Breast epithelium (tissue), 4 donors: Measurements from ENCODE around the gene FTO. TPM values are rescaled to one million over a fixed set of nuclear protein-coding genes. Genes with fewer than 3 reads are reported as not detected.

ENCODE experiments used
- DNase-seq, 2 donors: peaks; one replicate each; pipeline ENCODE4 v3.0.0-alpha.2; 2019; ENCODE audit warnings: low spot score in 2 of 2
- H3K27ac ChIP-seq, 2 donors: fragments of 200-600 bp; sonication (generic) in 1 of 2; one replicate each; pipeline ENCODE4 v1.5.1; 2016 to 2019; ENCODE audit warnings: mild to moderate bottlenecking in 1 of 2
- H3K27me3 ChIP-seq, 2 donors: fragments of 200-600 bp; sonication (generic) in 1 of 2; one replicate each; pipeline versions ENCODE4 v1.5.1 to v1.6.0; 2017 to 2019; ENCODE audit warnings: control low read depth in 1 of 2, mild to moderate bottlenecking in 1 of 2
- H3K36me3 ChIP-seq: fragments of 200-600 bp; one replicate; pipeline ENCODE4 v1.5.1; 2019
- H3K4me1 ChIP-seq, 2 donors: fragments of 200-600 bp; sonication (generic); one replicate each; pipeline ENCODE4 v1.5.1; 2016 to 2019; ENCODE audit warnings: control low read depth in 1 of 2
- H3K4me3 ChIP-seq, 3 donors: fragments of 200-600 bp; sonication (generic); 1 replicate in 2 of 3; 2 replicates in 1 of 3; pipeline ENCODE4 v1.5.1; 2016 to 2019; ENCODE audit warnings: mild to moderate bottlenecking in 3 of 3, moderate library complexity in 2 of 3
- H3K9me3 ChIP-seq, 2 donors: fragments of 200-600 bp; sonication (generic) in 1 of 2; one replicate each; pipeline ENCODE4 v1.5.1; 2016 to 2019; ENCODE audit warnings: control low read depth in 1 of 2
- POLR2A ChIP-seq: fragments of 450-650 bp; IDR thresholded peaks from one replicate; pipeline ENCODE4 v1.6.1; 2016; ENCODE audit warnings: antibody characterized with exemption, mild to moderate bottlenecking, moderate library complexity
- POLR2AphosphoS5 ChIP-seq, 3 donors: sonication (generic); formaldehyde crosslinking; IDR thresholded peaks; one replicate each; pipeline ENCODE4 v1.6.1; 2017; ENCODE audit warnings: antibody characterized with exemption in 3 of 3
- intact Hi-C: fragments of 100-400 bp; cut with DNase I; formaldehyde crosslinking; loops from one replicate; pipeline ENCODE4 v1.15.1; 2023; ENCODE audit warnings: low total_unique reads
- total RNA-seq, 3 donors: library from RNA; depleted of rRNA; stranded (reverse); fragments of >200 nt; gene quantifications; one replicate each; pipeline ENCODE4 v1.1.0, GENCODE V29; 2016
- TF ChIP-seq, protein P1 (sequence below), 3 donors: fragments of 450-650 bp; IDR thresholded peaks; one replicate each; pipeline ENCODE4 v1.5.1; 2016 to 2017; ENCODE audit warnings: antibody characterized with exemption in 3 of 3, mild to moderate bottlenecking in 3 of 3, moderate library complexity in 3 of 3

The FTO gene
- total RNA-seq, 3 donors from 2014 or later: 109 to 193 (median 174) TPM

GRCh38 chr16:54197758-54198157 lies 493.8 kb downstream of the FTO start:
- no peak for DNase-seq
- H3K4me3 ChIP-seq: no peak overlapping the region

DNA sequence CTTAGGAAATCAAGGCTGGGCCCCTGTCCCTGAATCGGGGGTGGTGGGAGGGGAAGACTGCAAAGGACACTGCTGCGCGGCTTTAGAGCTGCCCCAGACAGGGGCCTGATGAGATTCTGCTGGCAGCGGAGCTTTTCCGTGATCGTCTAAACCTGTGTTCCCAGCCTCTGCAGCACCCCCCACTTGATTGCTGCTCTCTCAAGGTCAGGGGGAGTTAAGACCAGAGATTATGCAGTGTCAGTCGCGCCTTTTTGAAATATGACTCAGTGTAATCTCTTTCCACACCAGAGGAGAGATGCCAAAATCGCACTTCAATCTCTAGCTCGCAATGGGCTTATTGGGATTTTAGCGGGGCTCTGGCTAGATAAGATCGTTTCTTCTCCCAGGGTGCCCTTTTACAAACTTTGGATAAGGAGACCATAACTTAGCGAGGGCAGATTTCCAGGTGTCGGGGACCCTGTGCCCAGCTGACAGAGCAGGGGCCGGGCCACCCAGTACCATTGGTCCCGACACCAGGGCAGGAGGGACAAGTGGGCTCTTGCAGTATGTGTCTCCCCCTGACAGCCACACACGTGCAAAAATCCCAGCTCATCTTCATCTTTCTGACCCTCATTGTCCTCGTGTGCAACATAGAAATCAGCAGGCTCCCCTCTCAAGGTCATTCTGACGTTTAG lies 495.7 kb downstream of the FTO start:
- no peak for TF ChIP-seq POLR2A
- TF ChIP-seq, protein P1, sequence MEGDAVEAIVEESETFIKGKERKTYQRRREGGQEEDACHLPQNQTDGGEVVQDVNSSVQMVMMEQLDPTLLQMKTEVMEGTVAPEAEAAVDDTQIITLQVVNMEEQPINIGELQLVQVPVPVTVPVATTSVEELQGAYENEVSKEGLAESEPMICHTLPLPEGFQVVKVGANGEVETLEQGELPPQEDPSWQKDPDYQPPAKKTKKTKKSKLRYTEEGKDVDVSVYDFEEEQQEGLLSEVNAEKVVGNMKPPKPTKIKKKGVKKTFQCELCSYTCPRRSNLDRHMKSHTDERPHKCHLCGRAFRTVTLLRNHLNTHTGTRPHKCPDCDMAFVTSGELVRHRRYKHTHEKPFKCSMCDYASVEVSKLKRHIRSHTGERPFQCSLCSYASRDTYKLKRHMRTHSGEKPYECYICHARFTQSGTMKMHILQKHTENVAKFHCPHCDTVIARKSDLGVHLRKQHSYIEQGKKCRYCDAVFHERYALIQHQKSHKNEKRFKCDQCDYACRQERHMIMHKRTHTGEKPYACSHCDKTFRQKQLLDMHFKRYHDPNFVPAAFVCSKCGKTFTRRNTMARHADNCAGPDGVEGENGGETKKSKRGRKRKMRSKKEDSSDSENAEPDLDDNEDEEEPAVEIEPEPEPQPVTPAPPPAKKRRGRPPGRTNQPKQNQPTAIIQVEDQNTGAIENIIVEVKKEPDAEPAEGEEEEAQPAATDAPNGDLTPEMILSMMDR (IDR thresholded peaks at IDR 0.05): no peak
- Histone ChIP-seq H3K27me3 (no peaks in the 10 kb centered on the region), H3K36me3 (no peaks in the 10 kb centered on the region), H3K9me3 (no peaks in the 10 kb centered on the region), H3K4me3 (no peak overlapping the region), H3K4me1 (no peaks in the 10 kb centered on the region), H3K27ac (no peak overlapping the region)
- intact Hi-C loops: no loop called here
- DNase-seq: no peak

More at GRCh38 chr16:54197758-54198157, 493.8 kb downstream of the FTO start:
- Histone ChIP-seq H3K4me1 (no peaks in the 10 kb centered on the region), H3K27me3 (no peaks in the 10 kb centered on the region), H3K27ac (no peak overlapping the region), H3K36me3 (no peaks in the 10 kb centered on the region), H3K9me3 (no peaks in the 10 kb centered on the region)
- intact Hi-C loops: no loop called here
- TF ChIP-seq POLR2AphosphoS5 (IDR thresholded peaks at IDR 0.05) (no peak), POLR2A (no peak)
- TF ChIP-seq, protein P1 (IDR thresholded peaks at IDR 0.05): no peak

- Histone ChIP-seq H3K4me1 (no peaks in the 10 kb centered on the region), H3K36me3 (no peaks in the 10 kb centered on the region), H3K4me3 (no peak overlapping the region), H3K27ac (no peak overlapping the region), H3K9me3 (no peaks in the 10 kb centered on the region), H3K27me3 (no peaks in the 10 kb centered on the region)
- intact Hi-C loops: no loop called here
- TF ChIP-seq POLR2A: no peak
- TF ChIP-seq, protein P1 (IDR thresholded peaks at IDR 0.05): no peak
- no peak for TF ChIP-seq POLR2AphosphoS5 (IDR thresholded peaks at IDR 0.05)
- no peak for DNase-seq
These were observed 496.2 kb downstream of the FTO start for GRCh38 chr16:54200161-54200534.

DNA sequence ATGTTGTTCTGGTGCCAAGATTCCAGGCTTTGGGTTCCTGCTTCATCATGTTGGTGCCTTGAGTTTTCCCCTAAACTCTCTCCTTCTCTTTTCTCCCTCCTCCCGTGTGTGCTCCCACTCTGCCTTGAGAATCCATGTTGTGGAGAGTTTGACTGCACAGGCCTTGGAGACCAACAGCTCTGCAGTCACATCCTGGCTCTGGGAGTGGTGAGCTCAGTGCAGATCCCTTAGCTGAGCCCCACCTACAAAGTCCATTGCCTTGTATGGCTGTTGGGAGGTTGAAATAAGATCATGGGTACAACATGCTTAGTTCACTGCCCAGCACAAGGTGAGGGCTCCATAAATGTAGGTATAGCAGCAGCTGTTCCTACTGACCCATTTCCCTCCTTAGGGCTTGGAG lies 496.8 kb downstream of the FTO start:
- intact Hi-C loops: no loop called here
- no peaks in the 10 kb centered on the region for H3K27me3 ChIP-seq
- TF ChIP-seq, protein P1 (IDR thresholded peaks at IDR 0.05): no peak
- TF ChIP-seq POLR2A: no peak
- no peak for TF ChIP-seq POLR2AphosphoS5 (IDR thresholded peaks at IDR 0.05)
- H3K9me3 ChIP-seq: no peaks in the 10 kb centered on the region
- no peak overlapping the region for H3K4me3 ChIP-seq
- no peaks in the 10 kb centered on the region for H3K4me1 ChIP-seq
- H3K36me3 ChIP-seq: no peaks in the 10 kb centered on the region
- H3K27ac ChIP-seq: no peak overlapping the region
- no peak for DNase-seq

- no peak for DNase-seq
- Histone ChIP-seq H3K9me3 (no peaks in the 10 kb centered on the region), H3K36me3 (no peaks in the 10 kb centered on the region), H3K27ac (no peak overlapping the region), H3K4me3 (no peak overlapping the region), H3K4me1 (no peaks in the 10 kb centered on the region), H3K27me3 (no peaks in the 10 kb centered on the region)
- no peak for TF ChIP-seq POLR2AphosphoS5 (IDR thresholded peaks at IDR 0.05)
- TF ChIP-seq, protein P1 (IDR thresholded peaks at IDR 0.05): no peak
- TF ChIP-seq POLR2A: no peak
- intact Hi-C loops: no loop called here
These were observed 497.2 kb downstream of the FTO start for GRCh38 chr16:54201200-54201599.

Other genes with a start within 250 kb of the FTO start
- gene AKTIP, start 200.9 kb upstream of the FTO start, total RNA-seq: 10 to 100 TPM; 39.3 to 56.3 (median 45.3) TPM
- gene RPGRIP1L, start 297 bp upstream of the FTO start, total RNA-seq: 1 to 10 TPM; 3.2 to 7.5 (median 7.5) TPM